Bronchial epithelial cell (primary cell): ENCODE measurements around the gene ATP6V0B. TPM values are rescaled to one million over a fixed set of nuclear protein-coding genes. Genes with fewer than 3 reads are reported as not detected.

ENCODE experiments used
- DNase-seq: peaks from one replicate; pipeline ENCODE4 v3.0.0-alpha.2; 2010; ENCODE audit warnings: low read depth
- FAIRE-seq: peaks from 2 replicates; lab custom pipeline; 2011; peaks lifted over from hg19 to GRCh38; lab: Jason Lieb, UNC
- H3K27me3 ChIP-seq: 2 replicates; pipeline ENCODE4 v1.5.1; 2011; ENCODE audit warnings: low read length; ENCODE audit not compliant: control insufficient read depth, insufficient read depth
- H3K36me3 ChIP-seq: 2 replicates; pipeline ENCODE4 v1.5.1; 2011; ENCODE audit warnings: low read length; ENCODE audit not compliant: control insufficient read depth, insufficient read depth
- H3K4me3 ChIP-seq: 2 replicates; pipeline ENCODE4 v1.5.1; 2011; ENCODE audit warnings: mild to moderate bottlenecking, low read depth, low read length, control low read depth
- total RNA-seq: library from RNA; depleted of rRNA; stranded (reverse); fragments of >200 nt; gene quantifications from 2 replicates; pipeline ENCODE4 v1.2.1, GENCODE V29; 2014
- TF ChIP-seq, protein P1 (sequence below): IDR thresholded peaks from 2 replicates; pipeline ENCODE4 v1.5.1; 2011; ENCODE audit warnings: mild to moderate bottlenecking, moderate library complexity, low read length, control low read depth, inconsistent platforms; ENCODE audit not compliant: insufficient read depth, severe bottlenecking

ATP6V0B gene
- total RNA-seq, 1 donor from 2014 or later: 220 TPM

DNA sequence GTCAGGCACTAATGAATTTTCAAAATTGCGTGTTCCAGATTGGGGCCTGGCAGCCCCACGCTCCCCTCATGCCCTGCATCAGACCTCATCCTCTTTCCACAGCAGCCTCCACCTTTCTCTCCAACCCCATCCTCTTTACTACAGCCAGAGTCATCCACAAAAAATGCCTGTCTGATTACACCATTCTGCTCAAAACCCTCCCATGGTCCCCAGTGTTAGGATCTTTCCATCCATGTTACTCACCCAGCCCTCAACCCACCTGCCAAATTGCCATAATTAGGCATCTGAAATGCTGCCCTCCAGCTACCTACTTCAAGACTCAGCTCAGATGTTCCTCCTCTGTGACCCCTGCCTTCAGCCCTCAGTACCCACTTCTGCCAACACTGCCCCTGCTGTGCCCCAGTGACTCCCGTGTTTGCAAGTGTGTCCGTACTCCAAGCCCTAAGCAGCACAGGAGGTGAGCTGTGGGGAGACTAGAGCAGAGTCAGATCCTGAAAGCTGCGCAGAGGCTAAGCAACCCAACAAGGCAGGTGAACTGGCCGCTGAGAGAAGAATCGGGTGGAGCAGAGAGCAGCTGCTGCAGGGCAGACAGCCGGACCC is 41.9 kb upstream of the ATP6V0B start:
- Histone ChIP-seq H3K27me3 (no peaks in the 10 kb centered on the region), H3K36me3 (peaks cover 3% of the 10 kb centered on the region), H3K4me3 (peak overlapping the region; percentile 58)
- FAIRE-seq (peak; percentile 7), DNase-seq (peak; percentile 82)
- TF ChIP-seq, protein P1, sequence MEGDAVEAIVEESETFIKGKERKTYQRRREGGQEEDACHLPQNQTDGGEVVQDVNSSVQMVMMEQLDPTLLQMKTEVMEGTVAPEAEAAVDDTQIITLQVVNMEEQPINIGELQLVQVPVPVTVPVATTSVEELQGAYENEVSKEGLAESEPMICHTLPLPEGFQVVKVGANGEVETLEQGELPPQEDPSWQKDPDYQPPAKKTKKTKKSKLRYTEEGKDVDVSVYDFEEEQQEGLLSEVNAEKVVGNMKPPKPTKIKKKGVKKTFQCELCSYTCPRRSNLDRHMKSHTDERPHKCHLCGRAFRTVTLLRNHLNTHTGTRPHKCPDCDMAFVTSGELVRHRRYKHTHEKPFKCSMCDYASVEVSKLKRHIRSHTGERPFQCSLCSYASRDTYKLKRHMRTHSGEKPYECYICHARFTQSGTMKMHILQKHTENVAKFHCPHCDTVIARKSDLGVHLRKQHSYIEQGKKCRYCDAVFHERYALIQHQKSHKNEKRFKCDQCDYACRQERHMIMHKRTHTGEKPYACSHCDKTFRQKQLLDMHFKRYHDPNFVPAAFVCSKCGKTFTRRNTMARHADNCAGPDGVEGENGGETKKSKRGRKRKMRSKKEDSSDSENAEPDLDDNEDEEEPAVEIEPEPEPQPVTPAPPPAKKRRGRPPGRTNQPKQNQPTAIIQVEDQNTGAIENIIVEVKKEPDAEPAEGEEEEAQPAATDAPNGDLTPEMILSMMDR: no peak

DNA sequence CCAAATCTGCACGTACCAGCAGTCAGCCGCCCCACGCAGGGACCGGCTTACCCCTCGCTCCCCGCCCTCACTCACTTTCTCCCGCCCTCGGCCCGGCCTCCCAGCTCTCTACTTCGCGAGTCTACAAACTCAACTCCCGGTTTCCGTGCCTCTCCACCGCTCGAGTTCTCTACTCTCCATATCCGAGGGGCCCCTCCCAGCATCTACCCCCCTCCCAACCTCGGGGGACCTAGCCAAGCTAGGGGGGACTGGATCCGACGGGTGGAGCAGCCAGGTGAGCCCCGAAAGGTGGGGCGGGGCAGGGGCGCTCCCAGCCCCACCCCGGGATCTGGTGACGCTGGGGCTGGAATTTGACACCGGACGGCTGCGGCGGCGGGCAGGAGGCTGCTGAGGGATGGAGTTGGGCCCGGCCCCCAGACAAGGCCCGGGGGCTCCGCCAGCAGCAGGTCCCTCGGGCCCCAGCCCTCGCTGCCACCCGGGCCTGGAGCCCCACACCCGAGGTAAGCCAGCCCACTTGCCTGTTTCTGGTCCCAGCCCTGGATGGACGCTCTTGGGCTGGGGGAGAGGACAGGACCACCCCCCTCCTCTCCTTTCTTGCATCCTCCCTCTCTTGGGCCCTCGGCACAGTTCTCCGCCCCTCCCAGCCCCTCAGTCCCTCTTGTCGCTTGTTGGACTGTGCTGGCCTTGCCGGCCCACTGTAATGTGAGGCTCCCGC is 41.2 kb upstream of the ATP6V0B start, which contains the start of gene ARTN:
ARTN (plus strand) TSS at position 416 of the 715 bp plus-strand sequence. CDS start 1,856 bp downstream, outside the sequence.
- Histone ChIP-seq H3K27me3 (no peaks in the 10 kb centered on the region), H3K4me3 (peak within 1 kb of the TSS; percentile 58), H3K36me3 (peaks cover 4% of the 10 kb centered on the region)
- FAIRE-seq (no peak), DNase-seq (peak; percentile 44)
- TF ChIP-seq, protein P1: no peak

DNA sequence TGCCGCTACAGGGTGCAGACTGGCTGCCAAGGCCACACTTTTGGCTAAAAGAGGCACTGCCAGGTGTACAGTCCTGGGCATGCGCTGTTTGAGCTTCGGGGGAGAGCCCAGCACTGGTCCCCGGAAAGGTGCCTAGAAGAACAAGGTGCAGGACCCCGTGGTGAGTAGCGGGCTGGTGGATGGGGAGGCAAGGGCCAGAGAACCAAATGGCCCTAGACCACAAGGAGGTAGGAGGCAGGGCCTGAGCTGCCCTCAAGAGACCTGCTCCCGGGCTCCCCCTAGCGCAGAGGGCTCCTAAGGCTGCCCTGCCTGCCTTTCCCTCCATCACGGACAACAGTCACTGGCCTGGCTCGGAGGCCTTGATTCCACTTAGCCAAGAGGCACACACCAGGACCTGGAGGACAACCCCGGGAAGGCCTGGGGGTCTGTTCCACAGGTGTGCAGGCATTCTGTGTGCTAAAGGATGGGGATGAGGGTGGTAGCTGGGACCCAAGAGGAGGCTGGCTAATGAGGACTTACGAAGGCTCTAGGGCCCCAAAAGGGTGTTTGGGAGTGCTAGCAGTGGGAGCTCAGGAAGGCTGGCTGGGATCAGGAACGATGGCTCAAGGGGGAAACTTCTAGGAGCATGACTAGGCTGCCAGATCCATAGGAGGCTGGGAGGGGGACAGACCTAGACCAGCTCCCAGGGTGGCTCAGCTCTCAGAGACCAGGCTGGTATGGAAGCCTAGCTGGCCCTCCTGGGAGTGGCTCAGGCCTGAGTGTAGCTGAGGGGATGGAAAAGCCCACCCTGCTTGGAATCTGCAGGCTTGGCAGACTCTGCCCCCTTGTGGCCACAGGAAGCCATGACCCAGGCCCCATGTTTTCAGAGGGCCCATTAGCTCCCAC is 40.4 kb upstream of the ATP6V0B start:
- no peaks in the 10 kb centered on the region for H3K27me3 ChIP-seq
- peak; percentile 62 for DNase-seq
- no peak for FAIRE-seq
- H3K4me3 ChIP-seq: peak overlapping the region; percentile 58
- TF ChIP-seq, protein P1: peak; percentile 98
- peaks cover 4% of the 10 kb centered on the region for H3K36me3 ChIP-seq

DNA sequence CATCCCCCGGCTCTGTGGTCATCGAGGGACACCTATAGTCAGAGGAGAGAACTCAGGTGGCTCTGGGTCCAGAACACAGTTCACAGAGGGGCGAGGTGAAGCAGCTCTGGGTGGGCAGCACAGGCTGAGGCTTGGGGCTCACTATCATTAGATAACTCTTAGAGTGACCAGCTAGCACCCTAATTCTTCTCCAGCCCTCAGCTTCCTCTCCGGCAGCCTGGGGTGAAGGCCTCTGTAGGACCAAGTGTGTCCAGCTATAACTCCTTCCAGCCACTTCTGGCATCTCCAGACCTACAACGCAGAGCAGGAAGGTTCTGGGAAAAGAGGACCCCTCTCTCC is 39.8 kb upstream of the ATP6V0B start:
- Histone ChIP-seq H3K36me3 (peaks cover 4% of the 10 kb centered on the region), H3K4me3 (peak overlapping the region; percentile 58), H3K27me3 (no peaks in the 10 kb centered on the region)
- FAIRE-seq (no peak), DNase-seq (no peak)
- TF ChIP-seq, protein P1: no peak

- Histone ChIP-seq H3K27me3 (no peaks in the 10 kb centered on the region), H3K36me3 (peaks cover 4% of the 10 kb centered on the region), H3K4me3 (peak overlapping the region; percentile 58)
- TF ChIP-seq, protein P1: no peak
- peak; percentile 99 for FAIRE-seq
- DNase-seq: peak; percentile 84
Observed at GRCh38 chr1:43935711-43936427, 38.9 kb upstream of the ATP6V0B start.
